Upper lobe of left lung (tissue), 6 donors: ENCODE measurements around the gene INCENP. TPM values are rescaled to one million over a fixed set of nuclear protein-coding genes. Genes with fewer than 3 reads are reported as not detected.
"Not testable (repeated sequence)": the region's sequence is repeated elsewhere in the genome, so short reads cannot be mapped to it uniquely, and the experiment has no call there.

Source experiments
- ATAC-seq, 2 donors: fragments of 200-7000 bp; cut with Tn5 transposase; one replicate each; pipeline ENCODE4 v1.9.1; 2022; ENCODE audit warnings: mild to moderate bottlenecking in 2 of 2, moderate library complexity in 2 of 2; ENCODE audit not compliant: low FRiP score in 2 of 2
- DNase-seq, 2 donors: peaks; one replicate each; pipeline ENCODE4 v3.0.0-alpha.2; 2019 to 2020
- H3K27ac ChIP-seq, 4 donors: fragments of 200-600 bp; sonication (generic); one replicate each; pipeline ENCODE4 v1.5.1; 2016 to 2019
- H3K27me3 ChIP-seq, 4 donors: fragments of 200-600 bp; sonication (generic); one replicate each; pipeline ENCODE4 v1.5.1; 2017 to 2019
- H3K36me3 ChIP-seq, 4 donors: fragments of 200-600 bp; sonication (generic); one replicate each; pipeline ENCODE4 v1.5.1; 2016 to 2019
- H3K4me1 ChIP-seq, 4 donors: fragments of 200-600 bp; sonication (generic); one replicate each; pipeline ENCODE4 v1.5.1; 2018 to 2019
- H3K4me3 ChIP-seq, 4 donors: fragments of 200-600 bp; sonication (generic); one replicate each; pipeline ENCODE4 v1.5.1; 2017 to 2019; ENCODE audit warnings: mild to moderate bottlenecking in 2 of 4, moderate library complexity in 1 of 4
- H3K9me3 ChIP-seq, 4 donors: fragments of 200-600 bp; sonication (generic); one replicate each; pipeline ENCODE4 v1.5.1; 2018 to 2019
- EP300 ChIP-seq, 4 donors: sonication (generic); formaldehyde crosslinking; IDR thresholded peaks; one replicate each; pipeline ENCODE4 v1.5.1; 2017; ENCODE audit warnings: antibody characterized with exemption in 4 of 4, control low read depth in 2 of 4
- POLR2A ChIP-seq, 4 donors: fragments of 450-650 bp; IDR thresholded peaks; one replicate each; pipeline ENCODE4 v1.5.1; 2016 to 2017; ENCODE audit warnings: antibody characterized with exemption in 4 of 4, mild to moderate bottlenecking in 2 of 4
- POLR2AphosphoS5 ChIP-seq, 2 donors: sonication (generic); formaldehyde crosslinking; IDR thresholded peaks; one replicate each; pipeline ENCODE4 v1.5.1; 2017; ENCODE audit warnings: antibody characterized with exemption in 2 of 2
- WGBS, 2 donors: methylation state at CpG; one replicate each; pipeline ENCODE4 v1.1.5; 2017 to 2018; 5-methylcytosine and 5-hydroxymethylcytosine counted together
- total RNA-seq, 6 donors: library from RNA; depleted of rRNA in 4 of 6; stranded (reverse); fragments of >200 nt in 4 of 6; gene quantifications; one replicate each; pipeline versions ENCODE4 v1.1.0 to v1.2.1, GENCODE V29; 2016 to 2021
- TF ChIP-seq, protein P1 (sequence below), 6 experiments: fragments of 450-650 bp in 4 of 6; fragments of 200-600 bp in 2 of 6; sonication (generic) in 2 of 6; IDR thresholded peaks; one replicate each; pipeline ENCODE4 v1.5.1; 2016 to 2019; ENCODE audit warnings: antibody characterized with exemption in 6 of 6
- donor health status: DM: no; HTN: no; CAD: no; lungs with moderate emphysema.
- donor health status: DM: no; HTN: yes; CAD: no; lungs with severe emphysema.

Gene INCENP
- total RNA-seq, 6 donors from 2014 or later, result 11.9 to 44.0 (median 19.7) TPM

DNA sequence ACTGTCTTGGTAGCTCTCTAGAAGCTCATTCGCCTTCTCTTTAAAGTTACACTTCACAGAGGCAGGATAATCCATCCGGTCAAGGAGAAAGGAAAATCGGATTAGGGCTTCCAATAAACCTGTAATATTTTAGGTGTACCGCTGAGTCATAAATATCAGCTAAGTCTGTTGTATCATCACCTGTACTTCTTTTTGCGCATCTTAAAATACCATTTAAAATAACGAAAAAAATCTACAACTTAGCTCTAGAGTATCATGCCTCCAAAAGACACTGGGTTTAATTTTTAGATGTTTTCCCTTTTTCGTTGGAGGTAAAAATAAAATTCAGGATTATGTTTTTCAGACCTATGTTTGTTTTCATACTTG, 41.5 kb upstream of the INCENP start:
- Histone ChIP-seq H3K36me3 (no peaks in the 10 kb centered on the region), H3K27me3 (no peaks in the 10 kb centered on the region), H3K9me3 (no peaks in the 10 kb centered on the region), H3K27ac (no peak overlapping the region), H3K4me3 (no peak overlapping the region), H3K4me1 (peaks cover 0 to 8% (median 0%) of the 10 kb centered on the region in 4 donors)
- TF ChIP-seq EP300 (IDR thresholded peaks at IDR 0.05), result no peak
- TF ChIP-seq, protein P1, sequence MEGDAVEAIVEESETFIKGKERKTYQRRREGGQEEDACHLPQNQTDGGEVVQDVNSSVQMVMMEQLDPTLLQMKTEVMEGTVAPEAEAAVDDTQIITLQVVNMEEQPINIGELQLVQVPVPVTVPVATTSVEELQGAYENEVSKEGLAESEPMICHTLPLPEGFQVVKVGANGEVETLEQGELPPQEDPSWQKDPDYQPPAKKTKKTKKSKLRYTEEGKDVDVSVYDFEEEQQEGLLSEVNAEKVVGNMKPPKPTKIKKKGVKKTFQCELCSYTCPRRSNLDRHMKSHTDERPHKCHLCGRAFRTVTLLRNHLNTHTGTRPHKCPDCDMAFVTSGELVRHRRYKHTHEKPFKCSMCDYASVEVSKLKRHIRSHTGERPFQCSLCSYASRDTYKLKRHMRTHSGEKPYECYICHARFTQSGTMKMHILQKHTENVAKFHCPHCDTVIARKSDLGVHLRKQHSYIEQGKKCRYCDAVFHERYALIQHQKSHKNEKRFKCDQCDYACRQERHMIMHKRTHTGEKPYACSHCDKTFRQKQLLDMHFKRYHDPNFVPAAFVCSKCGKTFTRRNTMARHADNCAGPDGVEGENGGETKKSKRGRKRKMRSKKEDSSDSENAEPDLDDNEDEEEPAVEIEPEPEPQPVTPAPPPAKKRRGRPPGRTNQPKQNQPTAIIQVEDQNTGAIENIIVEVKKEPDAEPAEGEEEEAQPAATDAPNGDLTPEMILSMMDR (IDR thresholded peaks at IDR 0.05), result peak in 1 of 6 experiments; percentile 41
- WGBS, 2 donors, result 30 to 35% methylated on average over 7 of the region's 7 CpGs
- DNase-seq, result no peak
- ATAC-seq, result no peak

- H3K4me3 ChIP-seq, H3K9me3 ChIP-seq, H3K27ac ChIP-seq, H3K27me3 ChIP-seq, H3K36me3 ChIP-seq, DNase-seq, ATAC-seq, H3K4me1 ChIP-seq: not testable (repeated sequence)
- WGBS, 2 donors, result 92 to 97% methylated on average over 6 of the region's 6 CpGs
Observed at GRCh38 chr11:62084801-62085200, 39.0 kb upstream of the INCENP start.

- ATAC-seq, result no peak
- Histone ChIP-seq H3K36me3 (no peaks in the 10 kb centered on the region), H3K27ac (no peak overlapping the region), H3K27me3 (no peaks in the 10 kb centered on the region), H3K4me1 (no peaks in the 10 kb centered on the region), H3K9me3 (no peaks in the 10 kb centered on the region), H3K4me3 (no peak overlapping the region)
- 92 to 97% methylated on average over 1 of the region's 1 CpG for WGBS, 2 donors
- DNase-seq, result no peak
- TF ChIP-seq POLR2A (IDR thresholded peaks at IDR 0.05), result no peak
Observed at GRCh38 chr11:62087694-62088093, 36.1 kb upstream of the INCENP start.

DNA sequence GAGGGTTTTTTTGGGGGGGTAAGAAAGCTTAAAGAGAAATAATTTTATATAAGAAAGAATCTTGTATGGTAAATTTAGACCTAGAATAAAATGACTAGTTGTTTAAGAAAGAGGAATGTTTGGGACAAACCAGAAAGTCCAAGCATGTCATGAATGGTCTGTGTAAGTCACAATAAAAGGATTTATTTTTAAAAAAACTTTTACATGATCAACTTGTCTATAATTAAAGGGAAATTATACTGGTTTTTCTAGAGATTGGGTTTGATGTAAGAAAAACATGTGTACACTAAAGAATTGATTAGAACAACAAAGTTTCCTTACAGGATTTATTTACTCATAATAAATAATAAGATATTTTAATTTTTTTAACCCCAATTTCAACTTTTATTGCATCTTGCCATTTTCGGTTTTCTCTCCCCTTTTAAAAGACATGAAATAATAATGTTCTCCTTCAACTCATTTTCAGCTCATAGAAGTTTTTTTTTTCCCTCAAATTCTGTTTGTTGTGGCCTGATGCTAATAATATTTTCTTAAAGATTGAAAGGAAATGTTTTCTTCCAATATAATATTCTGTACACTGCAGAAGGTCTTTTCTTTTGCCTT, 35.4 kb upstream of the INCENP start:
- 38 to 47% methylated on average over 1 of the region's 1 CpG for WGBS, 2 donors
- no peaks in the 10 kb centered on the region for H3K36me3 ChIP-seq
- ATAC-seq, result no peak

GRCh38 chr11:62103141-62103540, 20.7 kb upstream of the INCENP start:
- no peaks in the 10 kb centered on the region for H3K9me3 ChIP-seq
- no peak for ATAC-seq
- H3K36me3 ChIP-seq, result no peaks in the 10 kb centered on the region
- no peaks in the 10 kb centered on the region for H3K27me3 ChIP-seq
- H3K4me1 ChIP-seq, result peaks cover 6 to 16% (median 13%) of the 10 kb centered on the region in 4 donors
- TF ChIP-seq POLR2AphosphoS5 (IDR thresholded peaks at IDR 0.05) (no peak), POLR2A (IDR thresholded peaks at IDR 0.05) (no peak), EP300 (IDR thresholded peaks at IDR 0.05) (no peak)
- TF ChIP-seq, protein P1 (IDR thresholded peaks at IDR 0.05), result no peak
- H3K4me3 ChIP-seq, result no peak overlapping the region
- H3K27ac ChIP-seq, result peak overlapping the region in 1 of 4 donors; percentile 79
- DNase-seq, result no peak

More for the DNA sequence above, 35.4 kb upstream of the INCENP start:
- DNase-seq, result no peak
- TF ChIP-seq POLR2AphosphoS5 (IDR thresholded peaks at IDR 0.05) (no peak), EP300 (IDR thresholded peaks at IDR 0.05) (no peak), POLR2A (IDR thresholded peaks at IDR 0.05) (no peak)
- TF ChIP-seq, protein P1 (IDR thresholded peaks at IDR 0.05), result no peak
- H3K9me3 ChIP-seq, result no peaks in the 10 kb centered on the region
- no peak overlapping the region for H3K4me3 ChIP-seq
- no peak overlapping the region for H3K27ac ChIP-seq
- H3K4me1 ChIP-seq, result no peaks in the 10 kb centered on the region
- H3K27me3 ChIP-seq, result no peaks in the 10 kb centered on the region

- Histone ChIP-seq H3K27ac (peak overlapping the region in 3 of 4 donors; percentile 6 to 79 (median 65)), H3K4me1 (peaks cover 6 to 16% (median 13%) of the 10 kb centered on the region in 4 donors), H3K4me3 (no peak overlapping the region), H3K27me3 (no peaks in the 10 kb centered on the region), H3K9me3 (no peaks in the 10 kb centered on the region), H3K36me3 (no peaks in the 10 kb centered on the region)
- 62 to 75% methylated on average over 3 of the region's 3 CpGs for WGBS, 2 donors
- ATAC-seq (no peak), DNase-seq (no peak)
- TF ChIP-seq, protein P1 (IDR thresholded peaks at IDR 0.05), result no peak
- TF ChIP-seq POLR2AphosphoS5 (IDR thresholded peaks at IDR 0.05) (no peak), POLR2A (IDR thresholded peaks at IDR 0.05) (no peak), EP300 (IDR thresholded peaks at IDR 0.05) (no peak)
Observed at GRCh38 chr11:62103986-62104385, 19.8 kb upstream of the INCENP start.
